BE2C (cell line): ENCODE data around the gene SUGP2.

Experiments used
- DNase-seq: peaks from one replicate; pipeline ENCODE4 v3.0.0-alpha.2; 2020
- H3K27me3 ChIP-seq: fragments of 250-450 bp; sonication (Bioruptor Pico); 2 replicates; pipeline ENCODE4 v1.5.1; 2020; ENCODE audit warnings: mild to moderate bottlenecking
- H3K36me3 ChIP-seq: fragments of 250-450 bp; sonication (Bioruptor Pico); 2 replicates; pipeline ENCODE4 v1.5.1; 2020; ENCODE audit warnings: mild to moderate bottlenecking
- H3K4me1 ChIP-seq: fragments of 250-450 bp; sonication (Bioruptor Pico); 2 replicates; pipeline ENCODE4 v1.5.1; 2020
- H3K4me3 ChIP-seq: 2 replicates; pipeline ENCODE4 v1.5.1; 2011; ENCODE audit warnings: low read depth, low read length
- H3K9me3 ChIP-seq: fragments of 250-450 bp; sonication (Bioruptor Pico); 2 replicates; pipeline ENCODE4 v1.5.1; 2020
- TF ChIP-seq, protein P1 (sequence below): IDR thresholded peaks from 2 replicates; pipeline ENCODE4 v1.5.1; 2012; ENCODE audit warnings: mild to moderate bottlenecking, low read depth, low read length

SUGP2 gene

DNA sequence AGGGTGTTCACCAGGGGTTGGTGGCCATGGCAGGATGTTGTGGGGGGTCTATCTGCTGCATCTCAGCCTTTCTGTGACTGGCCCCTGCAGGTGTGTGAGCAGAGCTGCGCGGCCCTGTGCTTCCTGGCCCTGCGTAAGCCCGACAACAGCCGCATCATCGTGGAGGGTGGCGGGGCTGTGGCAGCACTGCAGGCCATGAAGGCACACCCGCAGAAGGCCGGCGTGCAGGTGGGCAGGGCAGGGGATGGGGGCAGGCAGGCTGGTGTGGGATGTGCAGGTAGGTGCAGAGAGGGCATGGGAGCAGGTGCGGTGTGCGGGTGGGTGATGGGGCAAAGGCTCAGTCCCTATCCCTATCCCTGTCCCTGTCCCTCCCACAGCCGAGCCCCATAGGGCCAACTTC lies 22.4 kb upstream of the SUGP2 start:
- Histone ChIP-seq H3K36me3 (peaks cover 78% of the 10 kb centered on the region), H3K4me1 (no peaks in the 10 kb centered on the region)

DNA sequence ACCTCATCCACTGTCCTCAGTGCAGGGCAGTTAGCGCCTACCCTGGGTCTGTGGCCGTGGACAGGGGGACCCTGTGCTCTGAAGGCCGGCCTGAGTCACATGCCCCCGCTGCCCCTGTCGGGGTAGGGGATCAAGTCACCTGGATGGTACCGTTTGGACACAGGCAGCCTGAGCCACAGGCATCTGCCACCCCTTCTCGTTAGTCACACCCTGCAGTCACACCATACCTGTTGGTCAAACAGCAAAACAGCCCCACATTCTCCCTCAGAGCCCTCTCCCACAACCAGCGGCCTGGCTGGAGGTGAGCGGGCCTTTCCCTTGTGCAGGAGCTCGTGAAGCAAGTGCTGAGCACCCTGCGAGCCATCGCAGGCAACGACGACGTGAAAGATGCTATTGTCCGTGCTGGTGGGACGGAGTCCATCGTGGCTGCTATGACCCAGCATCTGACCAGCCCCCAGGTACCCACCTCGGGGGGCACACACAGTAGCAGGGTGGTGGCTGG lies 21.7 kb upstream of the SUGP2 start:
- Histone ChIP-seq H3K36me3 (peaks cover 86% of the 10 kb centered on the region), H3K4me1 (no peaks in the 10 kb centered on the region), H3K9me3 (no peaks in the 10 kb centered on the region), H3K4me3 (no peak overlapping the region), H3K27me3 (no peaks in the 10 kb centered on the region)
- no peak for DNase-seq
- TF ChIP-seq, protein P1, sequence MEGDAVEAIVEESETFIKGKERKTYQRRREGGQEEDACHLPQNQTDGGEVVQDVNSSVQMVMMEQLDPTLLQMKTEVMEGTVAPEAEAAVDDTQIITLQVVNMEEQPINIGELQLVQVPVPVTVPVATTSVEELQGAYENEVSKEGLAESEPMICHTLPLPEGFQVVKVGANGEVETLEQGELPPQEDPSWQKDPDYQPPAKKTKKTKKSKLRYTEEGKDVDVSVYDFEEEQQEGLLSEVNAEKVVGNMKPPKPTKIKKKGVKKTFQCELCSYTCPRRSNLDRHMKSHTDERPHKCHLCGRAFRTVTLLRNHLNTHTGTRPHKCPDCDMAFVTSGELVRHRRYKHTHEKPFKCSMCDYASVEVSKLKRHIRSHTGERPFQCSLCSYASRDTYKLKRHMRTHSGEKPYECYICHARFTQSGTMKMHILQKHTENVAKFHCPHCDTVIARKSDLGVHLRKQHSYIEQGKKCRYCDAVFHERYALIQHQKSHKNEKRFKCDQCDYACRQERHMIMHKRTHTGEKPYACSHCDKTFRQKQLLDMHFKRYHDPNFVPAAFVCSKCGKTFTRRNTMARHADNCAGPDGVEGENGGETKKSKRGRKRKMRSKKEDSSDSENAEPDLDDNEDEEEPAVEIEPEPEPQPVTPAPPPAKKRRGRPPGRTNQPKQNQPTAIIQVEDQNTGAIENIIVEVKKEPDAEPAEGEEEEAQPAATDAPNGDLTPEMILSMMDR: no peak

More for the DNA sequence above, 22.4 kb upstream of the SUGP2 start:
- DNase-seq: no peak
- Histone ChIP-seq H3K4me3 (no peak overlapping the region), H3K9me3 (no peaks in the 10 kb centered on the region), H3K27me3 (no peaks in the 10 kb centered on the region)
- TF ChIP-seq, protein P1: no peak

DNA sequence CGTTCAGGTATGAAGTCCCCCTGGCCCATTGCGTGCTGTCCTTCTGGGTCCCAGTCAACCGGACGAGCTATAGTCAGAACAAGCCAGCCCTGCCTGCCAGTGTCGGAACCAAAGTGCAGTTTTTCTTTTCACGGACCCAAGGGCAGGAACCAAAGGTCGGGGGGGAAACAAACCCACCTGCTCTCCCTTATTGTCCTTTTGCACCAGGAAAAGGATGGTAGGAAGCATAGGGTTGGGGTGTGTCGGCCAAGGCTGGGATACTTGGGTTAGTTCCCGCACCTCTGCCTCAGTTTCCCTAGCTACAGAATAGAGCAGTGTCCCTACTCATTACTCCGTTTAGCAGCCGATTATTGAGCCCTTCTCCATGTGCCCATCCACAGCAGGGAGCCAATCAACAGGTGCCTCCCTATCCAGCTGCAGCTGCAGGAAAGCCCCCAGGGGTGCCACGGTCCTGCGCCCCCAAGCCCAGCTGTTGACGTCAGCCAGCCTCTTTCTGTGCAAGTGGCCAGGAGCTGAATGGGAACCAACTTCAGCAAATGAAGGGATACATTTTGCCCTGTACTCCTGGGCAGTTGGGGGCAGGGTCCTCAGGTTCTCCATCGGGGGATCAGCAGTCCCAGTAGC lies 21.1 kb upstream of the SUGP2 start:
- no peaks in the 10 kb centered on the region for H3K4me1 ChIP-seq
- peaks cover 86% of the 10 kb centered on the region for H3K36me3 ChIP-seq
- DNase-seq: no peak
- TF ChIP-seq, protein P1: no peak
- H3K27me3 ChIP-seq: no peaks in the 10 kb centered on the region
- no peaks in the 10 kb centered on the region for H3K9me3 ChIP-seq
- no peak overlapping the region for H3K4me3 ChIP-seq

DNA sequence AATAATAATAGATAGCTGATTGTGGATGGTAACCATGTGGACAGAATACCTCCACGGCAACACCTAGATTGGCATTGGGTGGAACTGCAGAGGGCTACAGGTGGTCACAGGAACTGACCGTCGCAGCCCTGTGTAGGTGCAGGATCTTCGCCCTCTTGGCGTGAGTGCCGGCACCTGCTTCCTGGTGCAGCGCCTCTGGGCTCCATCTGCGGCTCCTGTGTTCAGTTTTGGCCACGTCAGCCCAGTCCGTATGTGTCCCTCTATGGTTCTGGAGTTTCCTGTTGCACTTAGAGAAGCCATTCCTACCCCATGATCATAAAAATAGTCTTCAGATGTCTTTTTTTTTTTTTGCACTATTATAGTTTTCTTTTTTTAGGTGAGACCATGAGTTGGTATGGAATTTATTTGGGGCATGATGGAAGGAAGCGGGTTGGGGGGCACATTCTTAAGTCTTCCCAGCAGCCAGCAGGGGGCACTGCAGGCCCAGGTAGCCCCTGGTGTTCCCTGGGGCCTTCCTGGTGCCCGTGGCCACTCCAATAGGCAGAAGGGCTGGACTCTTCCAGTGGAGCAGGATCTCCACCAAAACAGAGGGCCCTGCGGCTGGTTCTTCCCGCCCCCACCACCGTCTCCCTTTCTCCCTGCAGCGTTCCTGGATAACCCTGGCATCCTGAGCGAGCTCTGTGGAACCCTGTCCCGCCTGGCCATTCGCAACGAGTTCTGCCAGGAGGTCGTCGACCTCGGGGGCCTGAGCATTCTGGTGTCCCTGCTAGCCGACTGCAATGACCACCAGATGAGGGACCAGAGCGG lies 20.4 kb upstream of the SUGP2 start:
- TF ChIP-seq, protein P1: peak; percentile 79
- peak; percentile 79 for DNase-seq
- peaks cover 85% of the 10 kb centered on the region for H3K36me3 ChIP-seq
- no peaks in the 10 kb centered on the region for H3K9me3 ChIP-seq
- no peak overlapping the region for H3K4me3 ChIP-seq
- H3K4me1 ChIP-seq: no peaks in the 10 kb centered on the region
- no peaks in the 10 kb centered on the region for H3K27me3 ChIP-seq

DNA sequence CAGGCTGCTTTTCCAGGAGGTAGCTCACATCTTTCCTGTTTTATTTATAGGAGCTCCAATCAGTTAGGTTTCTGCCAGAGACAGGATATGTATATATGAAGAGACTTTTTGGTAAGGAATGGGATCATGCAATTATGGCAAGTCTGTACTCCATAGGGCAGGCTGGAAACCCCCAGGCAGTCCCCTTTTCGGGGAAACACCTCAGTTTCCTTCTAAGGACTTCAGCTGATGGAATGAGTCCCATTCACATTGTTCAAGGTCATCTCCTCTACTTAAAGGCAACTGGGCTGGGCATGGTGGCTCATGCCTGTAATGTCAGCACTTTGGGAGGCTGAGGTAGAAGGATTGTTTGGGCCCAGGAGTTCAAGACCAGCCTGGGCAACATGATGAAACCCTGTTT lies 19.6 kb upstream of the SUGP2 start:
- no peak overlapping the region for H3K4me3 ChIP-seq
- H3K4me1 ChIP-seq: no peaks in the 10 kb centered on the region
- no peaks in the 10 kb centered on the region for H3K9me3 ChIP-seq
- TF ChIP-seq, protein P1: no peak
- DNase-seq: no peak
- no peaks in the 10 kb centered on the region for H3K27me3 ChIP-seq
- H3K36me3 ChIP-seq: peaks cover 86% of the 10 kb centered on the region
